GOT3 (cell line): Measurements from ENCODE around the gene PROCA1.
"Not testable (repeated sequence)": the region's sequence is repeated elsewhere in the genome, so short reads cannot be mapped to it uniquely, and the experiment has no call there.

ENCODE experiments used
- DNase-seq: peaks from one replicate; lab custom pipeline; 2025; ENCODE audit warnings: mixed read lengths; lab: John Stamatoyannopoulos, UW

PROCA1 gene

GRCh38 chr17:28725660-28726225 lies 14.1 kb upstream of the PROCA1 start:
- peak; percentile 53 for DNase-seq

GRCh38 chr17:28725166-28725659 lies 13.5 kb upstream of the PROCA1 start:
- no peak for DNase-seq

GRCh38 chr17:28724500-28725165 lies 12.9 kb upstream of the PROCA1 start:
- no peak for DNase-seq

GRCh38 chr17:28723836-28724499 lies 12.3 kb upstream of the PROCA1 start:
- DNase-seq, result not testable (repeated sequence)

- DNase-seq, result no peak
Observed at GRCh38 chr17:28723159-28723835, 11.6 kb upstream of the PROCA1 start.

- DNase-seq, result no peak
Observed at GRCh38 chr17:28722417-28723158, 10.9 kb upstream of the PROCA1 start.

- DNase-seq, result not testable (repeated sequence)
Observed at GRCh38 chr17:28720997-28721329, 9.3 kb upstream of the PROCA1 start.

GRCh38 chr17:28720247-28720996 lies 8.7 kb upstream of the PROCA1 start:
- DNase-seq, result no peak

- DNase-seq, result no peak
Observed at GRCh38 chr17:28719021-28719433, 7.3 kb upstream of the PROCA1 start.

- no peak for DNase-seq
Observed at GRCh38 chr17:28718333-28719020, 6.8 kb upstream of the PROCA1 start.

- DNase-seq, result peak; percentile 78
Observed at GRCh38 chr17:28717578-28718332, 6.1 kb upstream of the PROCA1 start, which contains the start of gene RAB34. RAB34 (minus strand) TSS chr17:28717868; CDS start chr17:28717266, 602 bp downstream.

GRCh38 chr17:28716740-28717577 lies 5.3 kb upstream of the PROCA1 start:
- DNase-seq, result no peak

- no peak for DNase-seq
Observed at GRCh38 chr17:28715217-28715616, 3.5 kb upstream of the PROCA1 start.

- no peak for DNase-seq
Observed at GRCh38 chr17:28714281-28714680, 2.6 kb upstream of the PROCA1 start.

- DNase-seq, result no peak
Observed at GRCh38 chr17:28712705-28713415, 1.2 kb upstream of the PROCA1 start.

- no peak for DNase-seq
Observed at GRCh38 chr17:28712032-28712704, 480 bp upstream of the PROCA1 start.

GRCh38 chr17:28710861-28711722 lies 596 bp downstream of the PROCA1 start:
- peak; percentile 88 for DNase-seq
